Spleen (tissue), 3 donors: ENCODE results near the gene PAX5.

Experiments
- POLR2A ChIP-seq, 3 donors: fragments of 450-650 bp; IDR thresholded peaks; one replicate each; pipeline ENCODE4 v1.5.1; 2017; ENCODE audit warnings: antibody characterized with exemption in 3 of 3, mild to moderate bottlenecking in 1 of 3
- POLR2AphosphoS5 ChIP-seq, 3 donors: sonication (generic); formaldehyde crosslinking; IDR thresholded peaks; one replicate each; pipeline ENCODE4 v1.5.1; 2017; ENCODE audit warnings: antibody characterized with exemption in 3 of 3

DNA sequence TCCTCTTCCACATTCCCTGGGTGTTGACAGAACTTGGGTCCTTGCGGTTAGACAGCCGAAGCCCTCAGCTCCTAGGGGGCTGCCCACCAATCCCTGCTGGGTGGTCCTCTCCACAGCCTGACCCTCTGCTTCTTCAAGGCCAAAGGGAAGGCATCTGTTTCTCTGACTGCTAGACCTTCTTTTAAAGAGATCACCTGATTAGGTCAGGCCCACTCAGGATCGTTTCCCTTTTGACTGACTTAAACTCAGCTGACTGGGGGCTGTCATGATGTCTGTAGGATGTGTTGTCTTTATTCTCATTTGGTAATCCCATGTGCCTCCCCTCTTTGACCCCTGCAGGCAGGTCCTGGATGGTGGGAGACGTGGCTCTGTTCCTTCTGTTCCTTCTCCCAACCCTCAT lies 207.5 kb downstream of the PAX5 start:
- TF ChIP-seq POLR2A (IDR thresholded peaks at IDR 0.05) (no peak), POLR2AphosphoS5 (IDR thresholded peaks at IDR 0.05) (no peak)
